HG03175 (cell line): ENCODE data around the gene EIF4G2.
A peak's percentile ranks its signal among the peaks of the same experiment; 100 is the strongest.

ENCODE experiments used
- ATAC-seq: cut with Tn5 transposase; IDR thresholded peaks from one replicate; pipeline ENCODE4 v1.9.1; 2021; ENCODE audit warnings: mild to moderate bottlenecking, moderate library complexity; ENCODE audit not compliant: unreplicated experiment

EIF4G2 gene

GRCh38 chr11:10809373-10810160, 841 bp upstream of the EIF4G2 start:
- ATAC-seq: peak; percentile 19

GRCh38 chr11:10808235-10808552, 532 bp downstream of the EIF4G2 start:
- no peak for ATAC-seq

GRCh38 chr11:10807493-10808234, 1.1 kb downstream of the EIF4G2 start:
- ATAC-seq: peak; percentile 1

- ATAC-seq: no peak
These were observed 2.5 kb downstream of the EIF4G2 start for GRCh38 chr11:10806206-10806605.

- ATAC-seq: no peak
These were observed 3.0 kb downstream of the EIF4G2 start for GRCh38 chr11:10805741-10806140.

GRCh38 chr11:10803676-10804075, 5.0 kb downstream of the EIF4G2 start:
- ATAC-seq: no peak

- ATAC-seq: no peak
These were observed 8.4 kb downstream of the EIF4G2 start for GRCh38 chr11:10800292-10800691.

GRCh38 chr11:10798330-10798928, 10.3 kb downstream of the EIF4G2 start:
- ATAC-seq: no peak

GRCh38 chr11:10797531-10797930, 11.2 kb downstream of the EIF4G2 start:
- no peak for ATAC-seq

- ATAC-seq: no peak
These were observed 11.7 kb downstream of the EIF4G2 start for GRCh38 chr11:10797001-10797400.

- no peak for ATAC-seq
These were observed 12.5 kb downstream of the EIF4G2 start for GRCh38 chr11:10796191-10796590.

- ATAC-seq: no peak
These were observed 15.1 kb downstream of the EIF4G2 start for GRCh38 chr11:10793470-10794255.

- ATAC-seq: peak; percentile 90
These were observed 16.2 kb downstream of the EIF4G2 start for GRCh38 chr11:10792385-10793068.

GRCh38 chr11:10786451-10786850, 22.3 kb downstream of the EIF4G2 start:
- ATAC-seq: no peak

GRCh38 chr11:10785146-10785474, 23.6 kb downstream of the EIF4G2 start:
- no peak for ATAC-seq

GRCh38 chr11:10784232-10785145, 24.2 kb downstream of the EIF4G2 start:
- no peak for ATAC-seq

GRCh38 chr11:10780040-10780439, 28.7 kb downstream of the EIF4G2 start:
- no peak for ATAC-seq

GRCh38 chr11:10779086-10779485, 29.6 kb downstream of the EIF4G2 start:
- no peak for ATAC-seq

- ATAC-seq: no peak
These were observed 30.3 kb downstream of the EIF4G2 start for GRCh38 chr11:10778217-10778970.
